Tibial artery (tissue), 4 donors: ENCODE data around the gene DLK1.

Source experiments
- DNase-seq, 2 donors: peaks; one replicate each; pipeline ENCODE4 v3.0.0-alpha.2; 2019
- H3K27ac ChIP-seq, 2 donors: fragments of 200-600 bp; sonication (generic) in 1 of 2; 1 replicate in 1 of 2; 2 replicates in 1 of 2; pipeline ENCODE4 v1.5.1; 2018 to 2019; ENCODE audit warnings: mild to moderate bottlenecking in 1 of 2
- H3K27me3 ChIP-seq, 2 donors: fragments of 200-600 bp; sonication (generic) in 1 of 2; one replicate each; pipeline versions ENCODE4 v1.5.1 to v1.6.0; 2016 to 2019
- H3K36me3 ChIP-seq, 3 donors: fragments of 200-600 bp; sonication (generic) in 2 of 3; one replicate each; pipeline ENCODE4 v1.5.1; 2016 to 2019; ENCODE audit warnings: mild to moderate bottlenecking in 2 of 3
- H3K4me1 ChIP-seq, 4 donors: fragments of 200-600 bp; sonication (generic) in 2 of 4; 1 replicate in 3 of 4; 2 replicates in 1 of 4; pipeline ENCODE4 v1.5.1; 2016 to 2019
- H3K4me3 ChIP-seq, 2 donors: fragments of 200-600 bp; sonication (generic) in 1 of 2; 1 replicate in 1 of 2; 2 replicates in 1 of 2; pipeline ENCODE4 v1.5.1; 2018 to 2019; ENCODE audit warnings: mild to moderate bottlenecking in 2 of 2
- H3K9me3 ChIP-seq, 3 donors: fragments of 200-600 bp; sonication (generic) in 1 of 3; one replicate each; pipeline ENCODE4 v1.5.1; 2016 to 2019
- CTCF ChIP-seq, 2 experiments: fragments of 200-600 bp in 1 of 2; fragments of 450-650 bp in 1 of 2; IDR thresholded peaks; one replicate each; pipeline ENCODE4 v1.5.1; 2017 to 2019; ENCODE audit warnings: antibody characterized with exemption in 2 of 2, mild to moderate bottlenecking in 1 of 2, moderate library complexity in 1 of 2
- intact Hi-C: fragments of 100-400 bp; cut with DNase I; formaldehyde crosslinking; loops from one replicate; pipeline ENCODE4 v1.15.0; 2023; ENCODE audit warnings: low total_unique reads

The DLK1 gene

GRCh38 chr14:100770046-100770445 lies 43.4 kb downstream of the DLK1 start:
- H3K9me3 ChIP-seq: peaks cover 0 to 7% (median 0%) of the 10 kb centered on the region in 3 donors
- no peak overlapping the region for H3K4me3 ChIP-seq
- no peak for TF ChIP-seq CTCF (IDR thresholded peaks at IDR 0.05)
- no peaks in the 10 kb centered on the region for H3K36me3 ChIP-seq
- intact Hi-C loops: no loop called here
- DNase-seq: no peak
- H3K4me1 ChIP-seq: no peaks in the 10 kb centered on the region
- no peak overlapping the region for H3K27ac ChIP-seq
- peaks cover 0 to 9% of the 10 kb centered on the region in 2 donors for H3K27me3 ChIP-seq

GRCh38 chr14:100770605-100771120 lies 44.0 kb downstream of the DLK1 start:
- H3K27ac ChIP-seq: no peak overlapping the region
- intact Hi-C loops: no loop called here
- H3K9me3 ChIP-seq: peaks cover 0 to 7% (median 0%) of the 10 kb centered on the region in 3 donors
- peaks cover 0 to 12% of the 10 kb centered on the region in 2 donors for H3K27me3 ChIP-seq
- TF ChIP-seq CTCF (IDR thresholded peaks at IDR 0.05): no peak
- H3K4me3 ChIP-seq: no peak overlapping the region
- no peaks in the 10 kb centered on the region for H3K36me3 ChIP-seq
- H3K4me1 ChIP-seq: no peaks in the 10 kb centered on the region
- peak in 1 of 2 donors; percentile 39 for DNase-seq

- H3K4me3 ChIP-seq: no peak overlapping the region
- no peaks in the 10 kb centered on the region for H3K36me3 ChIP-seq
- no peaks in the 10 kb centered on the region for H3K4me1 ChIP-seq
- intact Hi-C loops: no loop called here
- DNase-seq: peak in 1 of 2 donors; percentile 21
- peaks cover 0 to 7% (median 0%) of the 10 kb centered on the region in 3 donors for H3K9me3 ChIP-seq
- H3K27me3 ChIP-seq: peaks cover 0 to 18% of the 10 kb centered on the region in 2 donors
- TF ChIP-seq CTCF (IDR thresholded peaks at IDR 0.05): no peak
- no peak overlapping the region for H3K27ac ChIP-seq
These were observed 44.6 kb downstream of the DLK1 start for GRCh38 chr14:100771121-100771800.

- intact Hi-C loops: no loop called here
- Histone ChIP-seq H3K4me1 (no peaks in the 10 kb centered on the region), H3K4me3 (no peak overlapping the region), H3K27ac (no peak overlapping the region), H3K36me3 (no peaks in the 10 kb centered on the region), H3K9me3 (peaks cover 0 to 7% (median 0%) of the 10 kb centered on the region in 3 donors), H3K27me3 (peaks cover 0 to 20% of the 10 kb centered on the region in 2 donors)
- no peak for TF ChIP-seq CTCF (IDR thresholded peaks at IDR 0.05)
- DNase-seq: peak in 1 of 2 donors; percentile 27
These were observed 46.0 kb downstream of the DLK1 start for GRCh38 chr14:100772607-100773165.

GRCh38 chr14:100773331-100774163 lies 46.9 kb downstream of the DLK1 start:
- H3K27ac ChIP-seq: no peak overlapping the region
- TF ChIP-seq CTCF (IDR thresholded peaks at IDR 0.05): no peak
- no peaks in the 10 kb centered on the region for H3K4me1 ChIP-seq
- no peak overlapping the region for H3K4me3 ChIP-seq
- peaks cover 0 to 7% (median 0%) of the 10 kb centered on the region in 3 donors for H3K9me3 ChIP-seq
- intact Hi-C loops: no loop called here
- no peaks in the 10 kb centered on the region for H3K36me3 ChIP-seq
- H3K27me3 ChIP-seq: peaks cover 0 to 20% of the 10 kb centered on the region in 2 donors
- peak in 1 of 2 donors; percentile 39 for DNase-seq
